SK-N-SH treated with all-trans-retinoic acid at 6 μM for 48 hours (cell line): ENCODE data around the gene DNAJC24.

Source experiments
- ZFP30 ChIP-seq: fragments of 450-650 bp; formaldehyde crosslinking; IDR thresholded peaks from 2 replicates; pipeline ENCODE4 v1.5.0; 2022; ENCODE audit warnings: mild to moderate bottlenecking, moderate library complexity
- ZNF565 ChIP-seq: fragments of 450-650 bp; formaldehyde crosslinking; conservative IDR thresholded peaks from 2 replicates; pipeline ENCODE4 v1.5.0; 2020; ENCODE audit warnings: low read depth, mild to moderate bottlenecking, moderate library complexity

DNA sequence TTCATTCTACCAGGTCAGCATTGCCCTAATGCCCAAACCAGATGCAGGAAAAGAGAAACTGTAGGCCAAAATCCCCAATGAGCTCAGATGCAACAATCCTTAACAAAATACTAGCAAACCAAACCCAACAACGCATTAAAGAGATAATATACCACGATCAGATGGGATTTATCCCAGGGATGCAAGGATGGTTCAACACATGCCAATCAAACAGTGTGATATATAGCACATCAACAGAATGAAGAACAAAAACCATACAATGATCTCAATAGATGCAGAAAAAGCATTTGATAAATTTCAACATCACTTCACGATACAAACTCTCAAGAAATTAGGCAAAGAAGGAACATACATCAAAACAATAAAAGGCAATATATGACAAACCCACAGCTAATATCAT, 94.8 kb downstream of the DNAJC24 start:
- no peak for TF ChIP-seq ZFP30 (CRISPR knock-in tag)
- no peak for TF ChIP-seq ZNF565 (CRISPR knock-in tag)
